AG04450 (cell line): ENCODE data around the gene ZDHHC24. TPM values are rescaled to one million over a fixed set of nuclear protein-coding genes. Genes with fewer than 3 reads are reported as not detected.

ENCODE experiments used
- CTCF ChIA-PET: fragments of 300-600, 350-600 bp; formaldehyde crosslinking; extraction: SDS; loops from one replicate; lab custom pipeline; 2022; ENCODE audit warnings: antibody characterized with exemption, inconsistent platforms; lab: Charles Lee
- POLR2A ChIA-PET: fragments of 350-600 bp; formaldehyde crosslinking; extraction: SDS; loops from one replicate; lab custom pipeline; 2021; ENCODE audit warnings: antibody characterized with exemption, inconsistent platforms; lab: Yijun Ruan, JAX
- DNase-seq: peaks from one replicate; pipeline ENCODE4 v3.0.0-alpha.2; 2011; ENCODE audit warnings: low read depth, low spot score
- H3K27ac ChIP-seq: one replicate; pipeline ENCODE4 v1.5.1; 2012; ENCODE audit warnings: low read depth, low read length, control low read depth
- H3K27me3 ChIP-seq: one replicate; pipeline ENCODE4 v1.6.0; 2012; ENCODE audit warnings: low read length; ENCODE audit not compliant: control insufficient read depth, insufficient read depth
- H3K4me3 ChIP-seq: 2 replicates; pipeline ENCODE4 v1.5.1; 2011; ENCODE audit warnings: mild to moderate bottlenecking, low read depth, low read length, control low read depth
- H3K9me3 ChIP-seq: 2 replicates; pipeline ENCODE4 v1.5.1; 2012; ENCODE audit warnings: low read length; ENCODE audit not compliant: control insufficient read depth, insufficient read depth
- CTCF ChIP-seq: IDR thresholded peaks from 2 replicates; pipeline ENCODE4 v1.5.1; 2011; ENCODE audit warnings: low read depth, low read length, control low read depth, inconsistent platforms
- polyA plus RNA-seq: library from polyadenylated mRNA; depleted of rRNA; stranded (reverse); fragments of >200 nt; gene quantifications from 2 replicates; pipeline ENCODE4 v1.2.3, GENCODE V29; 2011

Gene ZDHHC24
- polyA plus RNA-seq, 1 experiment, result 6.2 TPM

GRCh38 chr11:66478729-66479393 lies 67.0 kb downstream of the ZDHHC24 start:
- Histone ChIP-seq H3K9me3 (no peaks in the 10 kb centered on the region; the same call in 1 of the 2 replicates), H3K4me3 (peak overlapping the region; percentile 80), H3K27ac (no peak overlapping the region), H3K27me3 (no peaks in the 10 kb centered on the region)
- POLR2A ChIA-PET, result interaction anchor here (2.3 kb wide), 1 partner anchor 40 kb away, joined by 11 read pairs; the partner anchor contains the start of gene MRPL11
- CTCF ChIA-PET, result interaction anchor here (0.5 to 1.2 kb wide), 3 partner anchors 10 to 40 kb away, joined by 3 to 6 read pairs (median 3); partner anchors contain the start of gene MRPL11
- TF ChIP-seq CTCF, result peak; percentile 75
- DNase-seq, result no peak

DNA sequence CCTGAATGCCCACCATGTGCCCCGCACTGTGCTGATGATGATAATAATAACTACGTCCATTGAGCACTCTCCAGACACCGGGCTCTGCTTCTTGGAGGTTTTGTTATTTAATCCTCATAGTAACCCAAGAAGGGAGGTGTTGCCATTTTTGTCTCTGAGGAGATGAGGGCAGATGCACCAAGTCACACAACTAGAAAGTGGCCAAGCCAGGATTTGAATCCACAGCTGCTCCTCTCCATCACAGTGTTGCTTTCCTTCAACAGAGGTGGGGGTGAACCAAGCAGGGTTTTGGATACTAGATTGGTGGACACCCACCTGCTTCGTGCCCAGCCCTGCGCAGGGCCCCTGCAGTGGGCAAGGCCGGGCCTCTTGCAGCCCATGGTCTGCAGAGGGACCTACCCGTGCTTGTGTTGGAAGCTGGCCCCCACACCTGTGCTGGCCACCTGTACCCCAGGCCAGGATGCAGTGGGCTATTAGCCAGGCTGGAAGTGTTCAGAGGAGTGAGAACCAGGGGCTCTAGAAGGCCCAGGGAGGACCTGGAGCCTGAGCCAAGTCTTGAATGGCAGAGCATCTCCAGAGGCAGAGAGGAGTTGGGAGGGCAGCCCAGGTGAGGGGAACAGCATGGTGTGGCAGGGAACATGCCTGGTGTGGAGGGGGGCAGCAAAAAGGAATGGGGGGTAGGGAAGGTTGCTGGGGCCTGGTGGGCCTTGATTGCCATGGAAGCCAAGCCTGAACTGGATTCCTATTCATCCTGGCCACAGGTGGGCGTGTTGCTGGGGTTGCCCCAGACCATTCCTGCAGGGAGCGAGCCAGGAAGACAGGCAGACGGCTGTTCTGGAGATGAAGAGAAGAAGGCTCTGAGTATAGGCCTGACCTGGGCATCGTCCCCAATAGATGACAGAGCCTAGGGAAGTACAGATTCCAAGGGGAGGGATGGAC lies 68.3 kb downstream of the ZDHHC24 start:
- POLR2A ChIA-PET, result no interaction called here
- H3K4me3 ChIP-seq, result no peak overlapping the region
- no peak for TF ChIP-seq CTCF
- no peaks in the 10 kb centered on the region for H3K27me3 ChIP-seq
- CTCF ChIA-PET, result interaction anchor here (0.9 kb wide), 1 partner anchor 48 kb away, joined by 3 read pairs; no protein-coding TSS in a partner anchor
- H3K9me3 ChIP-seq, result no peaks in the 10 kb centered on the region; the same call in 1 of the 2 replicates
- no peak overlapping the region for H3K27ac ChIP-seq
- DNase-seq, result no peak

- H3K27me3 ChIP-seq, result no peaks in the 10 kb centered on the region
- CTCF ChIA-PET, result no interaction called here
- H3K27ac ChIP-seq, result no peak overlapping the region
- no peak for DNase-seq
- POLR2A ChIA-PET, result no interaction called here
- no peak for TF ChIP-seq CTCF
- H3K9me3 ChIP-seq, result no peaks in the 10 kb centered on the region; the same call in 1 of the 2 replicates
- H3K4me3 ChIP-seq, result no peak overlapping the region
Observed at GRCh38 chr11:66476841-66477251, 69.0 kb downstream of the ZDHHC24 start.

- H3K27ac ChIP-seq, result no peak overlapping the region
- no peak overlapping the region for H3K4me3 ChIP-seq
- ChIA-PET POLR2A (no interaction called here), CTCF (no interaction called here)
- H3K9me3 ChIP-seq, result no peaks in the 10 kb centered on the region; the same call in 1 of the 2 replicates
- no peak for TF ChIP-seq CTCF
- DNase-seq, result no peak
- H3K27me3 ChIP-seq, result no peaks in the 10 kb centered on the region
Observed at GRCh38 chr11:66476173-66476840, 69.5 kb downstream of the ZDHHC24 start.
